ENCODE results near the gene DNTT. TPM values are rescaled to one million over a fixed set of nuclear protein-coding genes. Genes with fewer than 3 reads are reported as not detected.
A peak's percentile ranks its signal among the peaks of the same experiment; 100 is the strongest.

The DNTT gene
- total RNA-seq, 2 experiments from 2014 or later = not detected

DNA sequence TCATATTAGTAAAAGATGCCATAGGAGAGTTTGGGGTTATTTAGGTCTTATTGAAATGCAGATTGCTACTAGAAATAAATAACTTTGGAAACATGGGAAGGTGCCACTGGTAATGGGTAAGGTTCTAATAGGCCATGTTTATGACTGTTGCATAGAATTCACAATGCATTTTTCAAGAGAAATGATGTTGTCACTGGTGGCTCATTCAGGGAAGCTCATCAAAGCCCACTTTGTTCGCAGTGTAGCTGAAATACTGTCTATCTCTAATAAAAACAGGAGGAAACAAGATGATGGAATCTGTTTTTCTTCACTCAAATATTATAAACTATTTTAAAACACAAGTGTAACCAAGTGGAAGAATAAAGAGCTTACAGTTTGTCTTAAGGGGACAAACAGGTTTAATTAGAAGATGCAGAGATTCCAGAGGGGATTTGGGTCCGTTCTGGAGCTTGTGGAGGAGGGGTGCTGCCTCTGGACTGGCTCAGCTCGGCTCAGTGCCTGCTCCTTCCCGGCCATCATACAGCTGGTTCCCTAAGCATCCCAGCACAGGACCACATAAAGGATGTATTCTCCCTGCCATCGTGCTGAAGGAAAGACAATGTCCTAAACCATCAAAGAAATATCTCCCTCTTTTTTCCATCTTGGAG lies 34.2 kb downstream of the DNTT start:
- DNase-seq = no peak
- ChIA-PET CTCF (interaction anchor here (1.1 to 5.6 kb wide), 8 partner anchors 16 to 375 kb away, joined by 3 to 43 read pairs (median 5); no protein-coding TSS in a partner anchor), POLR2A (no interaction called here)
- Mint-ChIP-seq H3K4me3 (no peak overlapping the region), H3K27ac (no peak overlapping the region), H3K9me3 (ENCODE audit: insufficient read depth) (no peaks in the 10 kb centered on the region), H3K27me3 (ENCODE audit: low read depth) (peaks cover 3% of the 10 kb centered on the region), H3K36me3 (ENCODE audit: low read depth) (no peaks in the 10 kb centered on the region), H3K4me1 (ENCODE audit: low read depth) (peaks cover 2% of the 10 kb centered on the region)
- ATAC-seq = no peak

DNA sequence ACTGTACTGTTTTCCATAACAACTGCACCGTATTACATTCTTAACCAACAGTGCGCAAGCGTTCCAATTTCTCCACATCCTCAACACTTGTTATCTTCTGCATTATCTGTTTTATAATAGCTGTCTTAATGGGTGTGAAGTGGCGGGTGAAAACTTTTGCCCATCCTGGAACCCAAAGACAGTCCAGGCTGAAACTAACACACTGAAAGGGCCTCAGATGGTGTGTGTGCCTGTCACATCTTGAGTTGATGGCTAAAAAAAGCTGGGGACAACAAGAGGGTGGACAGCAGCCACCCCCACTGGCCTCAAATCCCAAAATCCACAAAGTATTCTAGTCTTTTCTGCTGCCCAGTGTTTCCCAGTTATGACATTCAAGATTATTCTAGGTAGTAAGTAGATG lies 35.1 kb downstream of the DNTT start:
- ATAC-seq (no peak), DNase-seq (no peak)
- no peaks in the 10 kb centered on the region for H3K27me3 Mint-ChIP-seq (ENCODE audit: low read depth)
- H3K4me3 Mint-ChIP-seq = no peak overlapping the region
- H3K27ac Mint-ChIP-seq = no peak overlapping the region
- H3K4me1 Mint-ChIP-seq (ENCODE audit: low read depth) = no peaks in the 10 kb centered on the region
- POLR2A ChIA-PET = no interaction called here
- H3K9me3 Mint-ChIP-seq (ENCODE audit: insufficient read depth) = no peaks in the 10 kb centered on the region
- H3K36me3 Mint-ChIP-seq (ENCODE audit: low read depth) = no peaks in the 10 kb centered on the region
- CTCF ChIA-PET = interaction anchor here (0.7 to 5.6 kb wide), 12 partner anchors 11 to 376 kb away, joined by 3 to 43 read pairs (median 3); no protein-coding TSS in a partner anchor

DNA sequence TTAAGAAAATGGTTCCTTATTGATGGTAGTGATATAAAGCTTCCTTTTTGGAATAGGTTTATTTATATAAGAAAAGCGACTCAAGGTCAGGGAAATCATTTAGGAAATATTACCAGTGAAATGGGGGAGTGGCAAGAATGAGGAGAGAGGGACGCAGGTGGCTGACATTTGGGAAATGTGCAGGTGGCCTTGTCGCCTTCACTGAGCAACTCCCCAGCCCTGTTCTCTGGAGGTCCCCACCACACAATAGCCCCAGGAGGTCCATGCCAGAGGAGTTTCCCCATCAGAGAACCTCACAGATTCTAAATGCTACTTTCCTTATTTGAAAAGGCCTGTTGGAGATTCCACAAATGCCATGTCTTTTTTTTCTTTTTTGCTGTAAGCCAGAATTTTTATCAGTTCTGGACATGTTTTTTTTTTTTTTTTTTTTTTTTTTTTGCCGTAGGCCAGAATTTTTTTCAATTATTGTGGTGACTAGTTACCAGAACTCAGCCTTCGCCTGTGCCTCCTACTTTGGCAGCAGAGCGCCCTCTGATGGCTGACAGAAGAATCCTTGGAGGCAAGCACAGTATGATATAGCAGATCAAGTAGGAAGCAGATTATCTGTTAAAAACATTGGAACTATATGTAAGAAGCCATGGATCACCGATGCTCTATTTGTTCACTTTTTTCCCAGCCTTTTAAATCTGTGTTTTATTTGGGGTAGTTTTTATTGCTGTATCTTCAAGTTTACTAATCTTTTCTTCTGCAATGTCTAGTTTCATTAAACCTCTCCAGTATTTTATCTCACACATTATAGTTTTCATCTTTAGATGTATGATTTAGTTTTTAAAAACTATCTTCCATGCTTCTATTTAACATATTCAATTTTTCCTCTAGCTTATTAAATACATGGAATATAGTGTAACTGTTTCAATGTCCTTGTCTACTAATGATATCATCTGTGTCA lies 36.0 kb downstream of the DNTT start:
- DNase-seq = peak; percentile 71
- POLR2A ChIA-PET = no interaction called here
- Mint-ChIP-seq H3K36me3 (ENCODE audit: low read depth) (no peaks in the 10 kb centered on the region), H3K9me3 (ENCODE audit: insufficient read depth) (no peaks in the 10 kb centered on the region), H3K27ac (no peak overlapping the region), H3K4me3 (no peak overlapping the region), H3K27me3 (ENCODE audit: low read depth) (no peaks in the 10 kb centered on the region), H3K4me1 (ENCODE audit: low read depth) (no peaks in the 10 kb centered on the region)
- ATAC-seq = peak; percentile 76
- CTCF ChIA-PET = interaction anchor here (0.7 to 5.6 kb wide), 18 partner anchors 8 to 376 kb away, joined by 3 to 43 read pairs (median 3); no protein-coding TSS in a partner anchor

GRCh38 chr10:96341219-96342182 lies 37.3 kb downstream of the DNTT start:
- DNase-seq = no peak
- POLR2A ChIA-PET = no interaction called here
- Mint-ChIP-seq H3K27ac (no peak overlapping the region), H3K36me3 (ENCODE audit: low read depth) (no peaks in the 10 kb centered on the region), H3K4me3 (no peak overlapping the region), H3K9me3 (ENCODE audit: insufficient read depth) (peaks cover 5% of the 10 kb centered on the region), H3K4me1 (ENCODE audit: low read depth) (no peaks in the 10 kb centered on the region), H3K27me3 (ENCODE audit: low read depth) (peaks cover 4% of the 10 kb centered on the region)
- ATAC-seq = no peak
- CTCF ChIA-PET = interaction anchor here (0.6 to 5.6 kb wide), 11 partner anchors 9 to 335 kb away, joined by 3 to 43 read pairs (median 3); no protein-coding TSS in a partner anchor

- POLR2A ChIA-PET = no interaction called here
- CTCF ChIA-PET = interaction anchor here (0.6 to 5.6 kb wide), 3 partner anchors 28 to 325 kb away, joined by 3 to 43 read pairs (median 3); no protein-coding TSS in a partner anchor
- H3K27me3 Mint-ChIP-seq (ENCODE audit: low read depth) = peaks cover 4% of the 10 kb centered on the region
- DNase-seq = no peak
- ATAC-seq = no peak
- no peak overlapping the region for H3K4me3 Mint-ChIP-seq
- no peaks in the 10 kb centered on the region for H3K36me3 Mint-ChIP-seq (ENCODE audit: low read depth)
- H3K9me3 Mint-ChIP-seq (ENCODE audit: insufficient read depth) = peaks cover 6% of the 10 kb centered on the region
- H3K27ac Mint-ChIP-seq = no peak overlapping the region
- H3K4me1 Mint-ChIP-seq (ENCODE audit: low read depth) = no peaks in the 10 kb centered on the region
Observed at GRCh38 chr10:96342402-96342801, 38.2 kb downstream of the DNTT start.

GRCh38 chr10:96344178-96344577 lies 39.9 kb downstream of the DNTT start:
- Mint-ChIP-seq H3K27ac (no peak overlapping the region), H3K4me1 (ENCODE audit: low read depth) (no peaks in the 10 kb centered on the region), H3K36me3 (ENCODE audit: low read depth) (no peaks in the 10 kb centered on the region), H3K9me3 (ENCODE audit: insufficient read depth) (peaks cover 6% of the 10 kb centered on the region), H3K4me3 (no peak overlapping the region), H3K27me3 (ENCODE audit: low read depth) (peaks cover 4% of the 10 kb centered on the region)
- DNase-seq (no peak), ATAC-seq (no peak)
- ChIA-PET CTCF (interaction anchor here (1.4 kb wide), 1 partner anchor 115 kb away, joined by 3 read pairs; no protein-coding TSS in a partner anchor), POLR2A (no interaction called here)

- DNase-seq (no peak), ATAC-seq (no peak)
- no peak overlapping the region for H3K27ac Mint-ChIP-seq
- no peaks in the 10 kb centered on the region for H3K36me3 Mint-ChIP-seq (ENCODE audit: low read depth)
- peaks cover 4% of the 10 kb centered on the region for H3K27me3 Mint-ChIP-seq (ENCODE audit: low read depth)
- CTCF ChIA-PET = no interaction called here
- H3K4me1 Mint-ChIP-seq (ENCODE audit: low read depth) = no peaks in the 10 kb centered on the region
- no peak overlapping the region for H3K4me3 Mint-ChIP-seq
- H3K9me3 Mint-ChIP-seq (ENCODE audit: insufficient read depth) = peaks cover 6% of the 10 kb centered on the region
- POLR2A ChIA-PET = no interaction called here
Observed at GRCh38 chr10:96345222-96345621, 41.0 kb downstream of the DNTT start.

DNA sequence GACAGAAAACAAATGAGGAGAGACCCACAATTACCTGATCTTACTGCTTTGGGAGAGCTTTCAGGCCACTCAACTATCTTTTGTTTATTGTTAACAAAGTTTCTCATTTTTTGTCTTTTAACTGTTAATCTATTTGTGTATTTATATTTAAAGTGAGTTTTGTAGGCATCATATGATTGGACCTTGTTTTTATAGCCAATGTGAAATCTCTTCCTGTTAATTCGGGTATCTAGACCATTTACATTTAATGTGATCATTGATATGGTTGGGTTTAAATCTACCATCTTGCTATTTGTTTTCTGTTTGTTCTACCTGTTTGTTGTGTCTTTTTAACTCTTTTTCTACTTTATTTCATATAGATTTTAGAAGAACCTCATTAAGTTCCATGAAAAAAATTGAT lies 42.1 kb downstream of the DNTT start:
- no peak for DNase-seq
- H3K36me3 Mint-ChIP-seq (ENCODE audit: low read depth) = no peaks in the 10 kb centered on the region
- H3K27me3 Mint-ChIP-seq (ENCODE audit: low read depth) = peaks cover 4% of the 10 kb centered on the region
- no peak overlapping the region for H3K4me3 Mint-ChIP-seq
- ChIA-PET CTCF (interaction anchor here (1.4 kb wide), 1 partner anchor 117 kb away, joined by 6 read pairs; no protein-coding TSS in a partner anchor), POLR2A (no interaction called here)
- no peak for ATAC-seq
- H3K27ac Mint-ChIP-seq = no peak overlapping the region
- peaks cover 6% of the 10 kb centered on the region for H3K9me3 Mint-ChIP-seq (ENCODE audit: insufficient read depth)
- no peaks in the 10 kb centered on the region for H3K4me1 Mint-ChIP-seq (ENCODE audit: low read depth)

DNA sequence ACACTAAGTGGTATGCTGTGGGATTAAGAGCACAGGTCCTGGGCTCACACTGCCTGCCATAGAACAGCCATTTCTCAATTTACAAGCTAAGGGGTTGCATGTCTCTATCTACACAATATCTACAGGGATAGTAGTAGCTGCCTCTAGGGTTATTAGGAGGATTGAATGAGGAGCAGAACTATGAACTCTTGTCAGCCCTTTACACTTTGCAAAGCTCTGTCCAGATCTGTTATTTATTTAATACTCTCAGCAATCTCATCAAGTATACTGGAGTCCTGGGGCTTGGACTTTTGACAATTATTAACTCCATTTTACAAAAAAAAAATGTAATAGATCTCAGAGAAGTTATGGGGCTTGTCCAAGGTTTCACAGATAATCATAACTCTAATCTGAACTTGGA lies 47.8 kb downstream of the DNTT start:
- peaks cover 7% of the 10 kb centered on the region for H3K27me3 Mint-ChIP-seq (ENCODE audit: low read depth)
- CTCF ChIA-PET = no interaction called here
- no peaks in the 10 kb centered on the region for H3K4me1 Mint-ChIP-seq (ENCODE audit: low read depth)
- no peak for ATAC-seq
- H3K36me3 Mint-ChIP-seq (ENCODE audit: low read depth) = no peaks in the 10 kb centered on the region
- DNase-seq = no peak
- no peak overlapping the region for H3K27ac Mint-ChIP-seq
- no peaks in the 10 kb centered on the region for H3K9me3 Mint-ChIP-seq (ENCODE audit: insufficient read depth)
- no peak overlapping the region for H3K4me3 Mint-ChIP-seq
- POLR2A ChIA-PET = no interaction called here

DNA sequence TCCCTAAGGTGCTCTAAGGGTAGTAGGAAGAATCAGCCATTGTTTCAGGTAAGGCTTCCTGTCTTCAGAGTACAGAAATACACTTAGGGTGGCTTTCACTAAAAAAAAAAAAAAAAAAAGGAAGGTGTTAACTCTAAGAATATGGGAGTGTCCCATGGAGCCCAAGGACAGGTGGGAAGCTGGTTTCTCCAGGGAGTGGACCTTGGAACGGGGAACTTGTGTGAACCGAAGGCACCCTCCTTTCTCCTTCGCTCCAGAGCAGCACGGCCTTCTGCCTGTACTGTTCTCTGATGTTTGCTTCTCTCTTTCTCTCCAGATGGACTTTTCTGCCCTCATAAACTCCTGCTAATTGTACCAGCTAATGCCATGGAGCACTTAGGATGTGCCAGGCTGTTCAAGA lies 48.3 kb downstream of the DNTT start:
- H3K9me3 Mint-ChIP-seq (ENCODE audit: insufficient read depth) = no peaks in the 10 kb centered on the region
- CTCF ChIA-PET = no interaction called here

DNA sequence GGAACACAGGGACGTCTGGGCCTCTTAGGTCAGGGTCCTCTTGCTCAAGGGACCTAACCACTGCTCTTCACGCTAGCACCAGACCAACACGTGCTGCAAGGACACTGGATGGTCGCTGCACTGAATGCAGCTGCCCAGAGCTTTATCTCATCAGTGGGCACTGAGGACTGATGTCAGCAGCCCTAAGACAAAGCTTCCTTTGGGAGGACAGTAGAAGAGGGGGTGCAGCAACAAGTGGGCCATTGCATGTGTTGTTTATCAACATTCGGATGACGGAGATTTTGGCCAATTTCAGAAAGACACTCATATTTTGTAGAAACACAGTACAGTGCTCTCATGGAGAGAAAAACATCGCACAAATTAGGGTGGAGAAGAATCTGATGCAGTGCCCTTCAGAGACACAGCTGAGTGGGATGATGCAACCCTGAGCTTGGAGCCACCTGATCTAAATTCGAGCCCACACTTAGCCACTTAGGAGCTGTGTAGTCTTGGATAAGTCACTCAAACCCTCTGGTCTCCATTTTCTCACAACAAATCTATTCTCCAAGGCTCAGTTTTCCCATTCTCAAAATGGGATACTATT lies 52.9 kb downstream of the DNTT start:
- DNase-seq (no peak), ATAC-seq (no peak)
- no peaks in the 10 kb centered on the region for H3K9me3 Mint-ChIP-seq (ENCODE audit: insufficient read depth)
- H3K4me1 Mint-ChIP-seq (ENCODE audit: low read depth) = no peaks in the 10 kb centered on the region
- H3K36me3 Mint-ChIP-seq (ENCODE audit: low read depth) = no peaks in the 10 kb centered on the region
- no peak overlapping the region for H3K4me3 Mint-ChIP-seq
- CTCF ChIA-PET = interaction anchor here (3.2 kb wide), 1 partner anchor 13 kb away, joined by 12 read pairs; no protein-coding TSS in a partner anchor
- POLR2A ChIA-PET = no interaction called here
- no peak overlapping the region for H3K27ac Mint-ChIP-seq
- peaks cover 3% of the 10 kb centered on the region for H3K27me3 Mint-ChIP-seq (ENCODE audit: low read depth)

More for the DNA sequence above, 48.3 kb downstream of the DNTT start:
- Mint-ChIP-seq H3K27me3 (ENCODE audit: low read depth) (peaks cover 8% of the 10 kb centered on the region), H3K4me3 (no peak overlapping the region), H3K27ac (no peak overlapping the region), H3K4me1 (ENCODE audit: low read depth) (no peaks in the 10 kb centered on the region), H3K36me3 (ENCODE audit: low read depth) (no peaks in the 10 kb centered on the region)
- DNase-seq = no peak
- no peak for ATAC-seq
- POLR2A ChIA-PET = no interaction called here
